H9 (cell line): ENCODE data around the gene C22orf23. TPM values are rescaled to one million over a fixed set of nuclear protein-coding genes. Genes with fewer than 3 reads are reported as not detected.

Experiments used
- DNase-seq: peaks from one replicate; pipeline ENCODE4 v3.0.0-alpha.2; 2017
- H2AFZ ChIP-seq: one replicate; pipeline ENCODE4 v1.6.1; 2013; ENCODE audit warnings: mild to moderate bottlenecking, low read length, control low read depth, moderate library complexity
- H2AK5ac ChIP-seq: 2 replicates; pipeline ENCODE4 v1.6.1; 2013; ENCODE audit warnings: low read length, control low read depth, mixed read lengths; ENCODE audit not compliant: insufficient read length
- H2BK120ac ChIP-seq: one replicate; pipeline ENCODE4 v1.6.1; 2013; ENCODE audit warnings: low read depth, mild to moderate bottlenecking, low read length, control low read depth, inconsistent platforms; ENCODE audit not compliant: poor library complexity, severe bottlenecking
- H2BK12ac ChIP-seq: 2 replicates; pipeline ENCODE4 v1.6.1; 2013; ENCODE audit warnings: low read length, control low read depth, mixed read lengths, low read depth; ENCODE audit not compliant: insufficient read length
- H2BK15ac ChIP-seq: 2 replicates; pipeline ENCODE4 v1.6.1; 2013; ENCODE audit warnings: low read depth, low read length, control low read depth
- H2BK20ac ChIP-seq: one replicate; pipeline ENCODE4 v1.6.1; 2013; ENCODE audit warnings: low read depth, mild to moderate bottlenecking, low read length, control low read depth, inconsistent platforms; ENCODE audit not compliant: poor library complexity, severe bottlenecking
- H2BK5ac ChIP-seq: 2 replicates; pipeline ENCODE4 v1.6.1; 2013; ENCODE audit warnings: low read length, control low read depth, mixed read lengths; ENCODE audit not compliant: insufficient read length
- H3K14ac ChIP-seq: 2 replicates; pipeline ENCODE4 v1.6.1; 2013; ENCODE audit warnings: low read length, control low read depth; ENCODE audit not compliant: insufficient read depth
- H3K18ac ChIP-seq: 2 replicates; pipeline ENCODE4 v1.6.1; 2013; ENCODE audit warnings: low read depth, mild to moderate bottlenecking, mixed read lengths, low read length, control low read depth; ENCODE audit not compliant: insufficient read length
- H3K23ac ChIP-seq: 2 replicates; pipeline ENCODE4 v1.6.1; 2013; ENCODE audit warnings: low read length, control low read depth, mixed read lengths, low read depth; ENCODE audit not compliant: insufficient read length
- H3K23me2 ChIP-seq: 2 replicates; pipeline ENCODE4 v1.6.1; 2013; ENCODE audit warnings: low read depth, mild to moderate bottlenecking, mixed read lengths, low read length, control low read depth; ENCODE audit not compliant: insufficient read length, poor library complexity, severe bottlenecking
- H3K27ac ChIP-seq: 2 replicates; pipeline ENCODE4 v1.5.1; 2013; ENCODE audit warnings: low read length, control low read depth, mixed read lengths, low read depth; ENCODE audit not compliant: insufficient read length
- H3K27me3 ChIP-seq: 2 replicates; pipeline ENCODE4 v1.6.1; 2013; ENCODE audit warnings: low read length, control low read depth, inconsistent platforms; ENCODE audit not compliant: insufficient read depth
- H3K4ac ChIP-seq: 2 replicates; pipeline ENCODE4 v1.6.1; 2013; ENCODE audit warnings: low read depth, mild to moderate bottlenecking, control low read depth, inconsistent platforms, low read length, moderate library complexity
- H3K4me1 ChIP-seq: 2 replicates; pipeline ENCODE4 v1.6.1; 2013; ENCODE audit warnings: low read length, control low read depth, inconsistent platforms; ENCODE audit not compliant: insufficient read depth
- H3K4me2 ChIP-seq: 2 replicates; pipeline ENCODE4 v1.6.1; 2013; ENCODE audit warnings: low read length, control low read depth, mixed read lengths; ENCODE audit not compliant: insufficient read length, insufficient read depth
- H3K56ac ChIP-seq: 2 replicates; pipeline ENCODE4 v1.6.1; 2013; ENCODE audit warnings: low read depth, mild to moderate bottlenecking, mixed read lengths, low read length, control low read depth; ENCODE audit not compliant: insufficient read length
- H3K79me1 ChIP-seq: 2 replicates; pipeline ENCODE4 v1.6.1; 2013; ENCODE audit warnings: low read depth, mild to moderate bottlenecking, moderate library complexity, low read length, control low read depth, inconsistent platforms; ENCODE audit not compliant: insufficient read depth, poor library complexity, severe bottlenecking
- H3K79me2 ChIP-seq: 2 replicates; pipeline ENCODE4 v1.6.1; 2013; ENCODE audit warnings: low read length, control low read depth, inconsistent platforms; ENCODE audit not compliant: insufficient read depth
- H3K9ac ChIP-seq: 2 replicates; pipeline ENCODE4 v1.6.1; 2013; ENCODE audit warnings: low read length, control low read depth, mixed read lengths; ENCODE audit not compliant: insufficient read length; ENCODE audit errors: extremely low read depth
- H3K9me3 ChIP-seq: one replicate; pipeline ENCODE4 v1.6.1; 2013; ENCODE audit warnings: low read depth, low read length, inconsistent platforms; ENCODE audit not compliant: control insufficient read depth
- H3T11ph ChIP-seq: one replicate; pipeline ENCODE4 v1.6.1; 2013; ENCODE audit warnings: mild to moderate bottlenecking, low read length, control low read depth, inconsistent platforms
- H4K20me1 ChIP-seq: one replicate; pipeline ENCODE4 v1.6.1; 2013; ENCODE audit not compliant: control insufficient read depth, insufficient read length, insufficient read depth
- H4K5ac ChIP-seq: 2 replicates; pipeline ENCODE4 v1.6.1; 2013; ENCODE audit warnings: low read depth, mild to moderate bottlenecking, mixed read lengths, low read length, control low read depth; ENCODE audit not compliant: insufficient read length
- H4K8ac ChIP-seq: replicated peaks from 2 replicates; pipeline ENCODE4 v1.6.1; 2013; ENCODE audit warnings: low read length, control low read depth, mixed read lengths, low read depth; ENCODE audit not compliant: insufficient read length
- H4K91ac ChIP-seq: 2 replicates; pipeline ENCODE4 v1.6.1; 2013; ENCODE audit warnings: low read depth, mild to moderate bottlenecking, moderate library complexity, mixed read lengths, low read length, control low read depth; ENCODE audit not compliant: insufficient read length
- H3K27ac Mint-ChIP-seq, 3 experiments: 2 replicates in 2 of 3; 3 replicates in 1 of 3; pipeline ENCODE4 v1.8.0; 2020 to 2021; ENCODE audit warnings: mixed read lengths in 3 of 3, mild to moderate bottlenecking in 1 of 3, moderate library complexity in 1 of 3
- H3K27me3 Mint-ChIP-seq: 2 replicates; pipeline ENCODE4 v1.8.0; 2021; ENCODE audit warnings: low read depth, mild to moderate bottlenecking, moderate library complexity, mixed read lengths
- H3K36me3 Mint-ChIP-seq, 3 experiments: 2 replicates in 2 of 3; 3 replicates in 1 of 3; pipeline ENCODE4 v1.8.0; 2020 to 2021; ENCODE audit warnings: low read depth in 3 of 3, mixed read lengths in 3 of 3; ENCODE audit not compliant: insufficient read depth in 1 of 3
- H3K4me1 Mint-ChIP-seq, 2 experiments: 2 replicates each; pipeline ENCODE4 v1.8.0; 2020; ENCODE audit warnings: mixed read lengths in 2 of 2
- H3K4me3 Mint-ChIP-seq, 2 experiments: 2 replicates in 1 of 2; 3 replicates in 1 of 2; pipeline ENCODE4 v1.8.0; 2020 to 2021; ENCODE audit warnings: mild to moderate bottlenecking in 2 of 2, mixed read lengths in 2 of 2, moderate library complexity in 1 of 2
- H3K9me3 Mint-ChIP-seq, 2 experiments: 2 replicates in 1 of 2; 3 replicates in 1 of 2; pipeline ENCODE4 v1.8.0; 2020; ENCODE audit warnings: mild to moderate bottlenecking in 2 of 2, mixed read lengths in 2 of 2, moderate library complexity in 1 of 2
- WGBS: extraction: QIAGEN DNeasy Blood & Tissue Kit; methylation state at CpG from one replicate; pipeline ENCODE4 v1.1.7; 2013; ENCODE audit warnings: missing lambda C conversion rate, low lambda C conversion rate, mixed read lengths; ENCODE audit not compliant: insufficient read length; ENCODE audit errors: extremely low coverage; 5-methylcytosine and 5-hydroxymethylcytosine counted together
- total RNA-seq: library from RNA; stranded (reverse); gene quantifications from 2 replicates; pipeline ENCODE4 v1.2.1, GENCODE V29; 2021
- TF ChIP-seq, protein P1 (sequence below): fragments of 200-600 bp; sonication (generic); conservative IDR thresholded peaks from 3 replicates; pipeline ENCODE4 v1.8.0; 2021; ENCODE audit warnings: antibody characterized with exemption, mild to moderate bottlenecking

C22orf23 gene
- total RNA-seq, 1 experiment from 2014 or later = 0.57 TPM

DNA sequence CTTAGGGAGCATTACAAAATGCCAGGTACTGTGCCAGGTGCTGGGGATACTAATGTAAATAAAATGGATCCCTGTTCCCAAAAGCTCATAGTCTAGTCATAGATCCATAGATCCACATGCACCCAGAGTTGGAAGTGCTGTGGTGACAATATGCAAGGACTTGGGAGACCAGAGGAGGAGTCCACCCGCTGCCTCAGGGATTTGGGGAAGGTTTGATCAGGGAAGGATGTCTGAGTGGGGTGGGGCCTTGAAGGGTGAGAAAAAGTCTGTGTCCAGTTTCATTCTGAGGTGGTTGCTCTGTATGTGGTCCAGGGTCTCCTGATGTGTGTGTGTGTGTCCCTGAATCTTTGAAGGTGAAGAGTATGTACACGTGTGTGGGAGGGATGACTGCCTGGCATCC is 21.8 kb upstream of the C22orf23 start:
- Histone ChIP-seq H3K79me1 (no peaks in the 10 kb centered on the region), H3K79me2 (no peaks in the 10 kb centered on the region), H3T11ph (no peak overlapping the region), H3K27me3 (no peaks in the 10 kb centered on the region), H3K4me2 (no peak overlapping the region), H3K56ac (no peak overlapping the region), H2BK12ac (no peak overlapping the region), H2BK15ac (no peak overlapping the region), H4K20me1 (peaks cover 3% of the 10 kb centered on the region), H3K27ac (no peak overlapping the region), H2BK120ac (no peak overlapping the region), H3K14ac (no peak overlapping the region), H3K23me2 (no peaks in the 10 kb centered on the region), H4K91ac (no peak overlapping the region), H2AFZ (no peak overlapping the region), H2BK5ac (no peak overlapping the region), H3K4me1 (no peaks in the 10 kb centered on the region; the same call in 1 of the 2 replicates), H3K4ac (no peak overlapping the region), H3K18ac (no peak overlapping the region), H3K9ac (no peak overlapping the region), H3K23ac (no peak overlapping the region), H4K8ac (no peak overlapping the region), H2AK5ac (no peak overlapping the region), H3K9me3 (no peaks in the 10 kb centered on the region), H4K5ac (no peak overlapping the region), H2BK20ac (no peak overlapping the region)
- Mint-ChIP-seq H3K9me3 (no peaks in the 10 kb centered on the region), H3K36me3 (peaks cover 0 to 35% (median 19%) of the 10 kb centered on the region in 3 experiments; a peak in 6 of 7 replicates), H3K4me1 (peaks cover 28 to 45% of the 10 kb centered on the region in 2 experiments), H3K27ac (peak overlapping the region in 2 of 3 experiments; percentile 18 to 47; a peak in 1 of 7 replicates), H3K4me3 (no peak overlapping the region), H3K27me3 (no peaks in the 10 kb centered on the region; the same call in 1 of the 2 replicates)
- TF ChIP-seq, protein P1, sequence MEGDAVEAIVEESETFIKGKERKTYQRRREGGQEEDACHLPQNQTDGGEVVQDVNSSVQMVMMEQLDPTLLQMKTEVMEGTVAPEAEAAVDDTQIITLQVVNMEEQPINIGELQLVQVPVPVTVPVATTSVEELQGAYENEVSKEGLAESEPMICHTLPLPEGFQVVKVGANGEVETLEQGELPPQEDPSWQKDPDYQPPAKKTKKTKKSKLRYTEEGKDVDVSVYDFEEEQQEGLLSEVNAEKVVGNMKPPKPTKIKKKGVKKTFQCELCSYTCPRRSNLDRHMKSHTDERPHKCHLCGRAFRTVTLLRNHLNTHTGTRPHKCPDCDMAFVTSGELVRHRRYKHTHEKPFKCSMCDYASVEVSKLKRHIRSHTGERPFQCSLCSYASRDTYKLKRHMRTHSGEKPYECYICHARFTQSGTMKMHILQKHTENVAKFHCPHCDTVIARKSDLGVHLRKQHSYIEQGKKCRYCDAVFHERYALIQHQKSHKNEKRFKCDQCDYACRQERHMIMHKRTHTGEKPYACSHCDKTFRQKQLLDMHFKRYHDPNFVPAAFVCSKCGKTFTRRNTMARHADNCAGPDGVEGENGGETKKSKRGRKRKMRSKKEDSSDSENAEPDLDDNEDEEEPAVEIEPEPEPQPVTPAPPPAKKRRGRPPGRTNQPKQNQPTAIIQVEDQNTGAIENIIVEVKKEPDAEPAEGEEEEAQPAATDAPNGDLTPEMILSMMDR = no peak
- no CpG with 5 or more reads among the region's 2 CpGs for whole genome bisulfite sequencing
- no peak for DNase-seq
